Measurements from ENCODE around the gene GFOD2.

DNA sequence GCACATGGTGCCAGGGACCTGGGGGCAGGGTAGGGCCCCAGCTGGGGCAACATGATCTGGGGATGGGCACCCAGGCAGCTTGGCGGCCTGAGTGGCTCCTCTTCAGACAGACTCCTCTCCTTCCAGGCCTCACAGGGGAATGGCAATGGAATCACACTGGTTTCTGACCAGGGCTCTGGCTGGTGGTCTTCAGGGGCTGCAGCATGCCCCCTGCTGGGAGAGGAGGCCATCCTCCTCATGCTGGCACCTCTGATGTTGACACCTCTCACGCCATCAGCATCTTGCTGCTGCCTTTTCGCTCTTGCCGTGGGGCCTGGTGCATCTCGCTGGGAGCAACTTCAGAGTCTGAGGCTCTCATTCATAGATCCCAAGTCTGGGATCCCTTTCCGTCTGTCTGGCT is 11.2 kb upstream of the GFOD2 start:
- TF ChIP-seq, protein P1, sequence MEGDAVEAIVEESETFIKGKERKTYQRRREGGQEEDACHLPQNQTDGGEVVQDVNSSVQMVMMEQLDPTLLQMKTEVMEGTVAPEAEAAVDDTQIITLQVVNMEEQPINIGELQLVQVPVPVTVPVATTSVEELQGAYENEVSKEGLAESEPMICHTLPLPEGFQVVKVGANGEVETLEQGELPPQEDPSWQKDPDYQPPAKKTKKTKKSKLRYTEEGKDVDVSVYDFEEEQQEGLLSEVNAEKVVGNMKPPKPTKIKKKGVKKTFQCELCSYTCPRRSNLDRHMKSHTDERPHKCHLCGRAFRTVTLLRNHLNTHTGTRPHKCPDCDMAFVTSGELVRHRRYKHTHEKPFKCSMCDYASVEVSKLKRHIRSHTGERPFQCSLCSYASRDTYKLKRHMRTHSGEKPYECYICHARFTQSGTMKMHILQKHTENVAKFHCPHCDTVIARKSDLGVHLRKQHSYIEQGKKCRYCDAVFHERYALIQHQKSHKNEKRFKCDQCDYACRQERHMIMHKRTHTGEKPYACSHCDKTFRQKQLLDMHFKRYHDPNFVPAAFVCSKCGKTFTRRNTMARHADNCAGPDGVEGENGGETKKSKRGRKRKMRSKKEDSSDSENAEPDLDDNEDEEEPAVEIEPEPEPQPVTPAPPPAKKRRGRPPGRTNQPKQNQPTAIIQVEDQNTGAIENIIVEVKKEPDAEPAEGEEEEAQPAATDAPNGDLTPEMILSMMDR (IDR thresholded peaks at IDR 0.05): no peak
- no peak for TF ChIP-seq POLR2A (IDR thresholded peaks at IDR 0.05)

Data from heart left ventricle (tissue), 13 donors.